AML-193 (cell line): Measurements from ENCODE around the gene SUN5.

Experiments
- DNase-seq, 2 experiments: peaks; one replicate each; lab custom pipeline; 2025; lab: John Stamatoyannopoulos, UW

Gene SUN5

DNA sequence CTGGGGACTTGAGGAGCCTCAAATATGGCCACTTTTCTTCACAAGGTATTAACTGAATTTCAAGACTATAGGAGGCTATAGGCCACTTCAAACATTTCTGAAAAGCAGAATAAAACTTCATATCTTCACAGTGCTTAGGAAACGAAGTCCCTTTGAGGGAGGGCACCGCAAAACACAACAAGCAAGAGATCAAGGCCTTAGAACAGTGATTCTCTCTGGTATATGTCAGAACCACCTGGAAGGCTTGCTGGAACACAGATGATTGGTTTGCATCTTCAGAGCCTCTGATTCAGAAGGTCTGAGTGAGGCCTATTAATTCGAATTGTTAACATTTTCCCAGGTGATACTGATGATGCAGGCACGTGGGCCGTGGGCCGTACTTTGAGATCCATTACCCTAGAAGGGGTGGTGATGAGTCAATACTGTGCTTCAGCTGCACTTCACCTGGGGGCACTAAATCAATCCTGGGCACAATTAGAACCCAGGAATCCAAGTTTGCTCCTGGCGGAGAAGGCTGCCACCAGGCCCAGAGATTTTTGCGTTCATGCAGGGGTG, 10.7 kb downstream of the SUN5 start:
- DNase-seq: no peak

DNA sequence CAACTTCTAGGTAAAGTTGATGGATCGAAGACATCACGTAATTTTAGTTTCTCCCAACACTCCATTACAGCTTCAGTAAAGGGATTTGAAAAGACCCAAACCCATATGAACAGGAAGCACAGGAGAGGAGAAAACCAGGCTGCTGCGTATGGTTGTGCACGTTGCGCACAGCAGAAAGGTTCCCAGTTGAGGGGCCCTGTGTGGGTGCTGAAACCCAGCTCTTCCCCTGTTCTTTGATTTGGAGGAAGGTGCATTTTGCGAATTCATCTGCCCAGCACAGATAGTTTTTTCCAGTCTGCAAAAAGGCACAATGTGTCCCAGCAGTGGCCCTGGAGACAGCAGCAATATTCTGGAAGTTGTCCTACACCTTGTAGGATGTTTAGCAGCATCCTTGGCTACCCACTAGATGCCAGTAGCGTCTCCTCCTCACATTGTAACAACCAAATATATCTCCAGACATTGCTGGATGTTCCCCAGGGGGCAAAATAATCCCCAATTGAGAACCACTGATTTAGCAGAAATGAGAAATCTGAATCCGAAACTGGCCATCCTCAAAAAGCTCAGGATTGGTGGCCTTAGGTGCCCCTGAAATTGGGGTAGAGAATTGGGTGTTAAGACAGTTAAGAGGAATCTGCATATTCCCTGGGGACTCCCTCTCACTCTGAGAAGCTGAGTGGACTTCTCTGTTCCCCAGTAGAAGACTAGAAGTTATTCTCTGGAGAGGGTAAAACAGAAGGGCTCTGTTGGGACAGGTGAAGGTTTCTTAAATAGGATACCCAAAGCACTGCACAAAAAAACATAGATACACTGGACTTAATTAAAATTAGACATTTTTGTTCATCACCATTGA, 12.2 kb downstream of the SUN5 start:
- DNase-seq: no peak

DNA sequence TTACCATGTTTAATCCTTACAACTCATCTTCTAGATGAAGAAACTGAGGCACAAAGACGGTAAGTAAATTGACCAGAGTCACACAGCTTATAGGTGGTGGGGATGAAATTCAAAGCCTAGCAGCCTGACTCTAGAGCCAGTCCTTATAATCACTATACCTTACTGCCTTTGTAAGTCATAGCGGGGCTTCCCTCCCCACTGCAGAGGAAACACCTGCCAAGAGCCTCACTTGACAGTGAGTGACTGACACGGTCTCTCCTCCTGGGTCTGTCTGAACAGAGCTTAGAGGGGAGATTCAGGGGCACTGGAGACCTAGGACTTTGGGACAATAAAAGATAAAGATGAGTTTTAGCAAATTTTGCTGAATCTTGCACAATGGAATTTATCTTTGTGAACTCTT, 12.8 kb downstream of the SUN5 start:
- no peak for DNase-seq

DNA sequence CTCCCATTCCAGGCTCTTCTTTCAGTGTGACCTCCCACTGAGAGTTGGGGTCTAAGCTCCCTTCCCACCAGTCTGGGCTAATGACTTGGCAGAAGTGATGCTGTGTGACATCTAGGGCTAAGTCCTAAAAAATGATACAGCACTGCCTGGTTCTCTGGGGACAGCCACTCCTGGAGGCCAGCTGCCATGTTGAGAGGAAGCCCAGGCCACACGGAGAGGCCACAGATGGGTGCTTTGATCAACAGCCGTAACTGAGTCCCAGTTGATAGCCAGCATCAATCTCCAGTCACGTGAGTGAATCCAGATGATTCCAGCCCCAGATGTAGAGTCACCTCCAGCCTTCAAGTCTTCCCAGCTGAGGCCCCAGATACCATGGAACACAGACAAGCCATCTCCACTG, 13.8 kb downstream of the SUN5 start:
- DNase-seq: no peak

DNA sequence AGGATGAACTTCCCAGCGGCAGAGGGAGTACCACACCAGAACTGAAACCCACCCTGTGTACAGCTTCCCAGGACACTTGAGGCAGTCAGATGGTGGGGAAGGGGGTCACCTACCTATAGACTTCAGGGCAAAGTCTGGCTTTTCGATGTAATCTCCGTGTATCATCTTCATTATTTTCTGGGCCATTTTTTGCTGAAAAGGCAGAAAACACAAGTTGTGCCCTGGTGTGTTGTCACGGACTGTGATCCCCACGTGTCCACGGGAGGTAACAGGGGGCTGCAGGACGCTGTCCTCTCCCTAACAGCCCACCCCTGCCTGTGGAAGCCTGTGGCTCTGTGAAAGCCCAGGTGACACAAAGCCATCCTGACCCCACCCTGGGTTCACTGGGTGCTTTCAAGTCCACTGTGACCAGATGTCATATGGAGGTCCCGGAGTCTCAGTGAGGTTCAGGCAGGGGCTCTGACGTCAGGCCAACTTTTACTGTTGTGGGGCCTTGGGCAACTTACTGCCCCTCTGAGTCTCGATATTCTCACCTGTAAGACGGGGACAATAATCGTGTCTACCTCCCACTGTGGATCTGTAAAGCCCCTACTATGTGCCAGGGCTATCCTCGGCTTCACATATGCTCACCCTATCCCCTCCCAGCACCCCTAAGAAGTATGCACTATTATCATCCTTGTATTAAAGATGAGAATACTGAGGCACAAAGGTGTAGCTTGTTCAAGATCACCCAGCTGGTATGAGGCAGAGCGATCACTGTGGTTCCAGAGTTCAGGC, 14.5 kb downstream of the SUN5 start:
- DNase-seq: no peak

DNA sequence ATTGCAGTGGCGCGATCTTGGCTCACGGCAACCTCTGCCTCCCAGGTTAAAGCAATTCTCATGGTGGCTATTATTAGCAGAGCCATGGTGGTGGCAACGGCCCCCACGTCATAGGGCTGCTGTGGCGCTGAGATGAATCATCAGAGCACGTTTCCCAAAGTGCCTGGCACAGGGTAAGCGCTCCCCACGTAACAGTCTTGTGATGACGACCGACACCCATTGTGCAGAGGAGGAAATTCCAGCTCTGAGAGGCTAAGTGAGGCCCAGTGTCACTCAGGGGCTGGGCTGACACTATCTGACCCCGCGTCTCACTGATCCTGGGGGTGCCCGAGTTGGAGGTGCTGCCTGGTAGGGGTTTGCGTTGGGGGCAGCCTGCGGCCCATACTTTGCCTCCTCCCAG, 16.2 kb downstream of the SUN5 start:
- DNase-seq: no peak

DNA sequence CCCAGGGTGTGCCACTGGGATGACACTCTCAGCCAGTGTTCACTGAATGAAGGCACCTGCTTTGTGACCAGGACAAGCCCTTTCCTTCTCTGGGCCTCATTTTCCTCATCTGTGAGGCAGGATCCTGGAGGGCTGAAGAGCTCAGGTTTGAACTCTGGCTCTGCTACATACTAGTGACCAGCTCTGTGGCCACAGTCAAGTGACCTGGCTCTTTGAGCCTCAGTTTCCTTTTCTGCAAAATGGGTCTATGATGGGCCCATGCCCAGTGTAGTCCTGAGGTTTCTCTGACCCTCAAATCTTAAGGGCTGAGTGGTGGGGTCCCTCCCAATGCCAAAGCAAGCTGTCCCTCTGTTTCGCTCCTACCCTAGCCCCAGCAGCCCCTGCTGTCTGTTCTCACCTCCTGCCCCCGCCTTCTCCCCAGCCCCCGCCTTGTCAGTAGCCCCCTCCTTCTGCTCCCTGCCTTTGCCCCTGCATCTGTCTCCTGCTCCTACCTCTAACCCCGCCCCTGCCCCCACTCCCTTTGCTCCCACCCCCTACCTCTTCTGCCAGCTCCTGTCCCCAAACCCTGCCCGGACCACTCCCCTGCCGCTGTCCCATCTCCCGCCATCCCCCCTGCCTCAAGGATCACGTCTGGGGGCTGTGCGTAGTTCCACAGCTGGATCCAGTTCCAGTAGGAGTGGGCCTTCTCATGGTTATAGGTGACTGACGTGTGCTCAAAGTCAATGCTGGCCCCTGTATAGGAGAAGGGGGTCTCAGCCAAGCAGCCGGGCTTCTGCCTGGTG, 17.0 kb downstream of the SUN5 start:
- DNase-seq: no peak

DNA sequence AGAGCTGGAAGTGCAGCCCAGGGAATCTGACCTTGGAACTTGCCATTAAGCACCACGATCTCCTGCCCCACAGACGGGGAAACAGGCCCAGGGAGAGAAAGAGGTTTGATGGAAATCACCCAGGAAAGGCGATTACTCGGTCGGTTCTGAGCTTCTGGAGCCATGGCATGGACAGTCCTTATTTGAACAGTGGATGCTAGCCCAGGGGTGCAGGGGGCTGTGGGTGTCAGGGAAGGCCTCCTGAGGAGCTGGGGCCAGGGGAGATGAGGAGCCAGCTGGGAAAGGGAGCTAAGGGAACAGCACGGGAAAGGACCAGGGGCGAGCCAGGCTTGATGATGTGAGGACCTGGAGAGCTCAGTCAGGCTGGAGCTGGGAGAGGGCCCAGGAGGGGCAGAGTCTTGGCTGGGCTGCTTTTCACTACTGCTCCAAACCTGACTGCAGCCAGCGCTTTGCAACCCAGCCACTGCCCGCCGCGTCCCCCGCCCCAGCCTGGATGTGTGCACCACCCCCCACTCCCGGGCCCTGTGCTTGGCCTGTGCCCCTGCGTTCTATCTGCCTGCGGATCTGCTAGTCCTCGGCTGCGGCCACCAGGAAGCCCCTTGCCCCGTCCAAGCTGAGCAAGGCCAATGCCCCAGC, 17.8 kb downstream of the SUN5 start:
- no peak for DNase-seq

DNA sequence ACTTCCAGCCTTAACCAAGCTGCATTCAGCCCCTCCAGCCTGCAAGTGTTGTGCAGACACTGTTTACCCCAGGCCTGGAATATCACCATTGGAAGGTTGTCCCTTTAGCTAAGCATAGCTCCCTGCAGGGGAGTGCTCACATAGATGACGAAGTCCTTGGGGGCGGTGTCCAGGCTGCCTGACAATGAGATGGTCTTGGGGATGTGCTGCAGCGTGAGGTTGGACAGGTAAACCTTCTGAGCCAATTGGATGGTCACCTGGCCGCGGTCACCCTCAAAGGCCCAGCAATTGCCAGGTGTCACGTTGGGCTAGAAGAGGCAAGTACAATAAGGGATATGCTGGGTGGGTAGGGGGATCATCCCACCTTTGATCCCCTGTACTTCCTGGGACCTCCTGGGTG, 18.6 kb downstream of the SUN5 start:
- DNase-seq: no peak

DNA sequence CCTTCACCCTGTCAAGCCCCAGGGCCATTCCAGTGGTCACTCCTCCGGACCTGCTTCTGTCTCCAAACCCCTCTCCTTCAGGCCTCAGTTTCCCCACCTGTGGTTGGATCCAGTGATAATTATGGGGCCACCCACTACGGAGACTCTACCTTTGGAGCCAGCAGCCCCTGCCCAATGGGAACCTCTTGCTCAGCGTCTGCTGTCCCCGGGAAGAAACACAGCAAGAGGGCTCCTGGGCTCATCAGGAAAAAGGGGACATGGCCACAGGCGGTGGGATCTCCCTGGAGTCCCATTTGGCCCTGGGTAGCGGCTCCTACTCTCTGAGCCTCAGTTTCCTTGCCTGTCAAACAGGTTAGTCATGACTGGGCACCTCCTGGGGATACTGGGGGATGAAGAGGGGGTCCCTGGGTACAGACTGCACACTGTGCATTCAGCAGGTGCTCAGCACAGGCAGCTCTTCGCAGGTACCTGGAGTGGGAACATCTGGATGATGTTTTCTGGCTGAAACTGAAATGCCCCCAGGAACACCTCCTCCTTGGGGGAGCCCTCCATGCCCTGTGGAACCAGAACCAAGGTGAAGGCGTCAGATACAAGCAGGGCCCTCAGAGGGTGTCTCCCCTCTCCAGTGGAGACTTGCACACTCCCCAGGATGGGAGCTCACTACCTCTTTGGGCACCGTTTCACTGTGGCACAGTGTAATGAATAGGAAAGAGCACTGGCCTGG, 19.4 kb downstream of the SUN5 start:
- DNase-seq: no peak

DNA sequence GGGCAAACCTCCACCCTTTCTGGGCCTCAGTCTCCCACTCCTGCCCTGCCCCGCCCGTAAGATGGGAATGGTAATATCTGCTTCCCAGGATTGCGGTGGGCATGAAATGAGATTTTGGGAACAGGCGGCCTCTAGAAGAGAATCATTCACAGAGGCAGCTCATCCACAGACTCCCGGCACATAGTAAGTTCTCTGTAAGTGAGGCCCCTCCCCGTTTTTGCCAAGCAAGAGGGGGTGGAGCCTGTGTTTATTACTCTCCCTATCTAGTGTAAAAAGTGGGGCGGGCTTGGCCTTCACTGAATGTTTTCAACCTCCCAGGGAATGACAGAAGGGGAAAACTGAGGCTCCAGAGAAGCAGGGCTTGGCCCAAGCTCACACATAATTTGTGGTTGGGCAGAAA, 20.0 kb downstream of the SUN5 start:
- no peak for DNase-seq

DNA sequence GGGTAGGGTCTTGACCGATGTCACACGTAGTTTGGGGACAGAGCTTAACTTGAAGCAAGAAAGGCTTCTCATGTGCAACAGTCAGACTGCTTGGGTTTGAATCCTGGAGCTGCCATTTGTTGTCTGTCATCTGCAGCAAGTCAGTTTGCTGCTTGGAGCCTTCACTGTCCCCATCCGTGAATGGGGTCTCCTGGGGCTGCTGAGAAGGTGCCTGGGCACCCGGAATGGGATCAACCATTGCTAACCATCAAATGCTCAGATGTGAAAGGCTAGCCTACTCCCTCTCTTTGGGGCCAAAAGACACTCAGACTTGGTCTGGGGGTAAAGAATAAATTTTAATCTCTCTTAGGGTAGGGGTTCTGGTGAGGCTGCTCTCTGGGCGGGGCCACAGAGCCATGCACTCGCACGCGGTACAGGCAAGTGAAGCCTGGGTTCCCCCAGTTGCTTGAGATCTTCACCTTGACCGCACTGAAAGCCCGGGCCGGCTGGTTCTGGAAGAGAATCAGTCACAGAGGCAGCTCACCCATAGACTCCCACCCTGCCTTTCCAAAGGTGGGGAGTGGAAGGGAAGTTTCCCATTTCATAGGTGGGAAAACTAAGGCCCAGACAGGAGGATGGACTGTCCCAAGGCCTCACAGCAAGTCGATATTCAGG, 20.6 kb downstream of the SUN5 start:
- no peak for DNase-seq

DNA sequence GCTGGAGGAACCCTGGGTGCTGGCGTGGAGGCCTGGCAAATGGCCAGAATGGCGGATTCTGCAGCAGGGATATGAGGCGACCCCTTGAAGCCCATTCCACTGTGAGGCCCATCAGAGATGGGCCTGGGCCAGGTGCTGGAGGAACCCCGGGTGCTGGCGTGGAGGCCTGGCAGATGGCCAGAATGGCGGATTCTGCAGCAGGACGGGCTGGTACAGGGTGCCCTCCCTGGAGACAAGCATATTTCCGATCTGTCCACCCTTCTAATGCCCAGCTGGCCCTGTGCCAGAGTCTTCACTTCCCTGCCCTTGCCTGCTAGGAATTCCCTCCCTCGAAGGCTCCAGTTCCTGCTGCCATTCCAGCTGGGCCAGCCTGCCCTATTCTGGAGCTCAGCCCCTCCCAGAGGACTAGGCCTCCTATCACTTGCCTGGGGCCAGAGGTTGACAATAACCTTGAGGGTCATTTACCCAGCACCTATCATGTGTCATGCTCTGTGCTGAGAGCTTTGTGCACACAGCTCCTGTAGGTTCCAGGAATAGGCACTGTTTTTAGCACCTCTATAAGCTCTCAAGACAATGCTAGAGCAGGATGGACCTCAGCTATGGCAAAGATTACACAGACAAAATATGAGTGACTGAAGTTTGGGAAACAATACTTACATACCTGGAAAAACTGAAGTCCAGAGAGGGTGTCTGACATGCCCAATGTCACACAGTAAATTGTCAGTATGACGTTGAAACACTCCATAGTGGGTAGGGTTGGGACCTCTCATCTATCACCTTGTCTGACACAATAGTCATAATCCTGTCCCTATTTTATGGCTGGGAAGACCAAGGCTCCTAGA, 21.4 kb downstream of the SUN5 start:
- DNase-seq: no peak

DNA sequence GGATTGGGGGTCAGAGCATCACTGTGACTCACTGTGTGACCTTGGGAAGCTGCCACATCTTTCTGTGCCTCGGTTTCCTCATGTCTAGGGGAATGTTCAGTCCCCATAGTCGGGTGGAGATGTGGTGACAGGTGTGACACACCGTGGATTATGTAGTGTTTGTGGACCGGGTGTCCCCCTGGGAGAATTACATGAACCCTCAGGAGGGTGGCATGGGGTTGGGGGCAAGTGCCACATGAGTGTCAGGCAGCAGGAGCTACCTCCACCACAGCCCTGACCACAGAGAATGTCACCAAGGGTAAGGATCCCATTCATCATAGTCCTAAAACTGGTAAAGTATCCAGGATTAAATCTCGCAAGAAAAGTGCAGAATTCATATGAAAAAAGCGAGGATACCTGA, 23.2 kb downstream of the SUN5 start:
- no peak for DNase-seq

DNA sequence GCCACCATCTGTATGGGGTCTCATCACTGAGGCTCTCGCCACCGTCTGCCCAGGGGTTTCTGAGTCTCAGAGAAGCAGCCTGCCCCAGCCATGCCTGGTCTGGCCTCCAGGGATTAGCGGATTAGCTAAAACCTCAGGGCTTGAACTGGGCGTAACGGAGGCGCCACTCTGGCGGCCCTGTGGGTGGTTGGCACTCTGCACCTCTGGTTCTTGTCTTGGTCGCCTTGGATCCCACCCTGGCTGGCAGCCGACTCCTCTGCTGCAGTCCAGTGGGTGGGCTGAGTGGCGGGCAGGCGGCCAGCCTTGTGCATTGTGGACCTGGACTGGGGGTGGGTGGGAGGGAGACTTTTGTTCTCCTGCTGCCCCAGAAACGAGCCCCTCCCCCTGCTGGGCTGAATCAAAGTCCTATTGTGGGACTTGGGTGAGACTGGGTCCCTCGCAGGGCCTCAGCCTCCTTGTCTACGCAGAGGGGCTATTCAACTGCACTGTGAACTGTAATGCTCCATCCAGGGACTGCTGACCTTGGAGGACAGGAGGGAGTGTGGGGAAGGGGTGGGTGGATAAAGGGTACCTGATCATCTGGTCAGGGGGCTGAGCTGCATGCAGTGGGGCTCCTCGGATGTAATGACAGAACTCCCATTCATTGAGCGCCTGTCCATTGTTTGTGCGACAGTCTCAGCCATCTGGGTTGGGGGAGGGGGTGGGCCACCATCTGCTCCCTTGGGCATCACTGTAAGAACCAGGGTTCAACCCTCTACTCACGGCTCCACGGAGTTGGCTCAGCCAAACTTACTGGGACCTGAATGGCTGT, 23.9 kb downstream of the SUN5 start:
- DNase-seq: no peak

DNA sequence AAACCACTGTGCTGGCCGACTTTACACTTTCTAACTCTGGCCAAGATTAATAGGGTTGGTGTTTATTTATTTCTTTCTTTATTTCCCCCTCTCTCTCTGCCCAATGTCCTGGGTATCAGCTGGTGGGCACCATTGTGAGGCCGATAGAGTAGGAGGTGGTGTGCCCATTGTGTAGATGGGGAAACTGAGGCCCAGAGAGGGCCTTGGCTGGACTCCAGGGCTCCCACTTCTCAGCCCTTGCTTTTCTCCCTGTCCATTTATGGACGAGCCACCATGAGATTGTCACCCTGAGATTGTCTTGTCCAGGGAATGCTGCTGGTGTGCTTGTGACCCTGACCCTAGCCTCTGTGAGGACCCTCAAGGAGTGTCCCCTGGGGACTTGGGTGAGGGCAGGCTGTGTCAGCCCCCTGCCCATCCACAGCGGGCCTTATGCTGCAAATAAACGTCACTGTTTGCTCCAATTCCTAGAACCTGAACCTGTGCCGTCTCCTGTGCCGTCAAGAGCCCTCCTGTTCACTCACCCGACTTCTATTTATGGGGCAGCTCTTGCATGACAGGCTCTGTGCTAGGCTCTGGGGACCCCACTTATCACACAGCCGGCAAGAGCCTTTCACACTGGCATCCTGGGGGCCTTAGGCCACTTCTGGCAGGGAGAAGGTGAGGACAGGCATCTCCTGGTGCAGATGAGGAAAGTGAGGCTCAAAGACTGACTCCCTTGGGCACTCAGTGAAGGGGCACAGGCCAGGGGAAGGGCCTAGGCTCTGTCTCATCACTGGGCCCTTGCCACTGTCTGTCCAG, 24.8 kb downstream of the SUN5 start:
- DNase-seq: no peak

DNA sequence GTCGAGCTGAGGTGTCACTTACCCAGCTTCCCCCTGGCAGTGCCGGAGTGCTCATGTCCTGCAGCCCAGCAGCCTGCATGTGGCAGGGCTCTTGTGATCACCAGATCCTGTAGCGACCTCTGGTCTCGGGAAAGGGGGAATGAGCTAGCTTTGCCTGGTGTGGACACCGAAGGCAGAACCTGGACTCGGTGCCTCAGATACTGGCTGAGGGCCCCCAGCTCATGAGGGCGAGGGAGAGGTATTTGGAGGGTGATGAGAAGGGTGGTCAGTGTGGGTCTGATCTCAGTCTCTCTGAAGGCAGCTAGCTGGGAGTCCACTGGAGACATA, 26.3 kb downstream of the SUN5 start:
- no peak for DNase-seq
